Measurements from ENCODE around the gene KCNIP4. TPM values are rescaled to one million over a fixed set of nuclear protein-coding genes. Genes with fewer than 3 reads are reported as not detected.

The KCNIP4 gene
- total and polyA plus RNA-seq, 10 of the 15 experiments (the other 5 are each of a cell fraction or from before 2014, with no cell fraction given), result 0.03 to 0.23 (median 0.13) TPM; not detected in 7

GRCh38 chr4:20723019-20723418 lies 1225.6 kb downstream of the KCNIP4 start (continued):
- TF ChIP-seq HSF1 (IDR thresholded peaks at IDR 0.05; ENCODE audit: low read depth, low read length), result no peak

GRCh38 chr4:20711335-20711734 lies 1237.2 kb downstream of the KCNIP4 start:
- ChIA-PET SMC1A (ENCODE audit: uncharacterized antibody, unreplicated experiment) (interaction anchor here (0.6 kb wide), 1 partner anchor 350 kb away, joined by 3 read pairs; no protein-coding TSS in a partner anchor), POLR2A (interaction anchor here (1.3 kb wide), 1 partner anchor 10 kb away, joined by 3 read pairs; no protein-coding TSS in a partner anchor), CTCF (no interaction called here), RAD21 (ENCODE audit: unreplicated experiment) (no interaction called here)
- Histone ChIP-seq H4K20me1 (ENCODE audit: control insufficient read depth, insufficient read depth) (no peaks in the 10 kb centered on the region), H3K4me2 (ENCODE audit: control insufficient read depth, insufficient read depth) (no peak overlapping the region), H3K4me1 (ENCODE audit: control insufficient read depth, insufficient read depth, low read length) (no peaks in the 10 kb centered on the region), H3K36me3 (ENCODE audit: control insufficient read depth in 2 of 2, insufficient read depth in 2 of 2, low read length in 1 of 2) (peaks cover 0 to 5% of the 10 kb centered on the region in 2 experiments; a peak in 1 of 4 replicates), H3K79me2 (ENCODE audit: control insufficient read depth, insufficient read depth, low read length) (no peaks in the 10 kb centered on the region), H3K27me3 (replicated peaks in 1 of 2; ENCODE audit: control insufficient read depth in 2 of 2, insufficient read depth in 2 of 2, low read length in 1 of 2) (no peaks in the 10 kb centered on the region), H3K9me3 (replicated peaks; ENCODE audit: control insufficient read depth, insufficient read depth, low read length) (no peaks in the 10 kb centered on the region; the same call in 2 of the 3 replicates), H3K9ac (ENCODE audit: control insufficient read depth, insufficient read depth, low read length) (no peak overlapping the region), H2AFZ (ENCODE audit: control insufficient read depth, low read depth, low read length) (no peak overlapping the region), H3K4me3 (no peak overlapping the region), H3K27ac (ENCODE audit: control insufficient read depth, insufficient read depth) (no peak overlapping the region)
- 100% methylated on average over 2 of the region's 2 CpGs for WGBS (ENCODE audit: insufficient coverage, insufficient replicate concordance, low lambda C conversion rate, missing lambda C conversion rate)
- TF ChIP-seq RFX5 (IDR thresholded peaks at IDR 0.05; ENCODE audit: low read depth, low read length) (no peak), LARP7 (IDR thresholded peaks at IDR 0.05) (no peak), SPI1 (IDR thresholded peaks at IDR 0.05; ENCODE audit: borderline replicate concordance, insufficient read depth, low read depth, low read length) (no peak), FOXK2 (IDR thresholded peaks at IDR 0.05) (no peak), TCF7 (IDR thresholded peaks at IDR 0.05; ENCODE audit: borderline replicate concordance) (no peak), MTA3 (IDR thresholded peaks at IDR 0.05; ENCODE audit: borderline replicate concordance, low read length) (no peak), CREM (IDR thresholded peaks at IDR 0.05; ENCODE audit: low read depth) (no peak), IKZF2 (IDR thresholded peaks at IDR 0.05) (no peak), ZSCAN29 (IDR thresholded peaks at IDR 0.05) (no peak)
- TF ChIP-seq, protein P1, sequence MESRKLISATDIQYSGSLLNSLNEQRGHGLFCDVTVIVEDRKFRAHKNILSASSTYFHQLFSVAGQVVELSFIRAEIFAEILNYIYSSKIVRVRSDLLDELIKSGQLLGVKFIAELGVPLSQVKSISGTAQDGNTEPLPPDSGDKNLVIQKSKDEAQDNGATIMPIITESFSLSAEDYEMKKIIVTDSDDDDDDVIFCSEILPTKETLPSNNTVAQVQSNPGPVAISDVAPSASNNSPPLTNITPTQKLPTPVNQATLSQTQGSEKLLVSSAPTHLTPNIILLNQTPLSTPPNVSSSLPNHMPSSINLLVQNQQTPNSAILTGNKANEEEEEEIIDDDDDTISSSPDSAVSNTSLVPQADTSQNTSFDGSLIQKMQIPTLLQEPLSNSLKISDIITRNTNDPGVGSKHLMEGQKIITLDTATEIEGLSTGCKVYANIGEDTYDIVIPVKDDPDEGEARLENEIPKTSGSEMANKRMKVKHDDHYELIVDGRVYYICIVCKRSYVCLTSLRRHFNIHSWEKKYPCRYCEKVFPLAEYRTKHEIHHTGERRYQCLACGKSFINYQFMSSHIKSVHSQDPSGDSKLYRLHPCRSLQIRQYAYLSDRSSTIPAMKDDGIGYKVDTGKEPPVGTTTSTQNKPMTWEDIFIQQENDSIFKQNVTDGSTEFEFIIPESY (IDR thresholded peaks at IDR 0.05), result no peak
- no TSS peak for BruUV-seq (replicated peaks)
- intact Hi-C loops (cut with micrococcal nuclease; ENCODE audit: unreplicated experiment), result no loop called here
- DNase-seq (ENCODE audit: low read depth, low spot score), result no peak
- no peak for FAIRE-seq
- in situ Hi-C loops (cut with MboI), result no loop called here
- ATAC-seq, result no peak

Measured in GM12878 (cell line).